ENCODE data around the gene GSDME.

GRCh38 chr7:24742506-24743162, 14.6 kb downstream of the GSDME start:
- TF ChIP-seq EZH2phosphoT487 (IDR thresholded peaks at IDR 0.05; ENCODE audit: borderline replicate concordance) (no peak), CTCF (IDR thresholded peaks at IDR 0.05 in 2 of 3, conservative IDR thresholded peaks at IDR 0.05 in 1 of 3; ENCODE audit: borderline replicate concordance in 1 of 3, insufficient read depth in 1 of 3, low read depth in 2 of 3, low read length in 2 of 3) (no peak), ZNF274 (IDR thresholded peaks at IDR 0.05; ENCODE audit: low read depth, low read length) (no peak)
